Neutrophil (primary cell): ENCODE results near the gene AMBP.

Experiments
- H3K27ac ChIP-seq: fragments of 200-600 bp; sonication (generic); 2 replicates; pipeline ENCODE4 v1.5.1; 2016; ENCODE audit warnings: mild to moderate bottlenecking, moderate library complexity
- H3K27me3 ChIP-seq: fragments of 200-600 bp; sonication (generic); 2 replicates; pipeline ENCODE4 v1.6.0; 2016; ENCODE audit warnings: mild to moderate bottlenecking
- H3K36me3 ChIP-seq: fragments of 200-600 bp; sonication (generic); 2 replicates; pipeline ENCODE4 v1.5.1; 2017
- H3K4me1 ChIP-seq, 2 experiments: fragments of 200-600 bp in 1 of 2; sonication (generic) in 1 of 2; 1 replicate in 1 of 2; 2 replicates in 1 of 2; pipeline versions ENCODE4 v1.5.1 to v1.6.1; 2013 to 2016; ENCODE audit warnings: low read depth in 1 of 2, low read length in 1 of 2, mild to moderate bottlenecking in 1 of 2, moderate library complexity in 1 of 2; ENCODE audit not compliant: control insufficient read depth in 1 of 2, insufficient read depth in 1 of 2
- H3K4me3 ChIP-seq, 2 experiments: fragments of 200-600 bp in 1 of 2; sonication (generic) in 1 of 2; 1 replicate in 1 of 2; 2 replicates in 1 of 2; pipeline ENCODE4 v1.5.1; 2013 to 2016; ENCODE audit warnings: low read depth in 1 of 2, low read length in 1 of 2, mild to moderate bottlenecking in 1 of 2, moderate library complexity in 1 of 2
- H3K9me3 ChIP-seq: fragments of 200-600 bp; sonication (generic); 2 replicates; pipeline ENCODE4 v1.5.1; 2016
- TF ChIP-seq, protein P1 (sequence below): fragments of 200-600 bp; sonication (generic); IDR thresholded peaks from 2 replicates; pipeline ENCODE4 v1.5.1; 2016; ENCODE audit warnings: antibody characterized with exemption

Gene AMBP

DNA sequence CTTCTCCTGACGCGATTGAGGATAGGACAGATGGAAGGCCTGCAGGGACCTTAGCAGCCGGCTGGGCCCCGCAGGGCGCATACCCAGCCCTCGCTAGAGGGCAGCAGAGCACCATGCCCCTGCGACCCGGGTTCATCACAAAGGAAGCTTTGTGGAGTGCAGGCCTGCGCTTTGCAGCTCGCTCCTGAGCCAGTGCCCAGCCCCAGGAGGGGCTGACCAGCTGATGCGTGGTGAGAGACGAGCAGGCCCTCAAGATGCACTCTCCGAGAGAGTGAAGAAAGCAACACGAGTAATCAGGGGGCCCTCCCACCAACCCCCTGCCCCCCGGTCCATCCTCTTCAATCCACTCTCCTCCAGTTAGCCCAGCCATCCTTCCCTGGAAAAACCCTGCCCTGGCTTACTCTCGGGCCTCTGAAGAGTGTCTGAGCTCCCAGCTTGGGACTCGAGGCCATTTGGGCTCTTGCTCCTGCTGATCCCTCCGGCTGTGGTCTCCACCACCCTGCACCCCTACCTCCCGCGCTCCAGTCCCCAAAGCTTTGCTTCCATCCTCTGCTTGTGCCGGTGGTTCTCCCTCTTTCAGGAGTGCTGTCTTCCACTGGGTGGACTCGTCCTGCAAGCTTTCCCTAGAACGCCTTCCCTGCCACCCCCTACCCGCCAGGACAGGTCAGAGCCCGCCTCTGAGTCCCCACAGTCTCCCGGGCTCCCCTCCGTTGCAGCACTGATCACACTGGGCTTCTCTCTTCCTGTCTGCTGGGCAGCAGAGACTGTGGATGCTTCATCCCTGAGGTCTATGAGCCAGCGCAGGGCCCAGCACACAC, 30.1 kb upstream of the AMBP start:
- TF ChIP-seq, protein P1, sequence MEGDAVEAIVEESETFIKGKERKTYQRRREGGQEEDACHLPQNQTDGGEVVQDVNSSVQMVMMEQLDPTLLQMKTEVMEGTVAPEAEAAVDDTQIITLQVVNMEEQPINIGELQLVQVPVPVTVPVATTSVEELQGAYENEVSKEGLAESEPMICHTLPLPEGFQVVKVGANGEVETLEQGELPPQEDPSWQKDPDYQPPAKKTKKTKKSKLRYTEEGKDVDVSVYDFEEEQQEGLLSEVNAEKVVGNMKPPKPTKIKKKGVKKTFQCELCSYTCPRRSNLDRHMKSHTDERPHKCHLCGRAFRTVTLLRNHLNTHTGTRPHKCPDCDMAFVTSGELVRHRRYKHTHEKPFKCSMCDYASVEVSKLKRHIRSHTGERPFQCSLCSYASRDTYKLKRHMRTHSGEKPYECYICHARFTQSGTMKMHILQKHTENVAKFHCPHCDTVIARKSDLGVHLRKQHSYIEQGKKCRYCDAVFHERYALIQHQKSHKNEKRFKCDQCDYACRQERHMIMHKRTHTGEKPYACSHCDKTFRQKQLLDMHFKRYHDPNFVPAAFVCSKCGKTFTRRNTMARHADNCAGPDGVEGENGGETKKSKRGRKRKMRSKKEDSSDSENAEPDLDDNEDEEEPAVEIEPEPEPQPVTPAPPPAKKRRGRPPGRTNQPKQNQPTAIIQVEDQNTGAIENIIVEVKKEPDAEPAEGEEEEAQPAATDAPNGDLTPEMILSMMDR, result no peak
- Histone ChIP-seq H3K27me3 (peaks cover 50% of the 10 kb centered on the region), H3K9me3 (no peaks in the 10 kb centered on the region), H3K27ac (no peak overlapping the region), H3K36me3 (no peaks in the 10 kb centered on the region), H3K4me3 (no peak overlapping the region), H3K4me1 (no peaks in the 10 kb centered on the region)

DNA sequence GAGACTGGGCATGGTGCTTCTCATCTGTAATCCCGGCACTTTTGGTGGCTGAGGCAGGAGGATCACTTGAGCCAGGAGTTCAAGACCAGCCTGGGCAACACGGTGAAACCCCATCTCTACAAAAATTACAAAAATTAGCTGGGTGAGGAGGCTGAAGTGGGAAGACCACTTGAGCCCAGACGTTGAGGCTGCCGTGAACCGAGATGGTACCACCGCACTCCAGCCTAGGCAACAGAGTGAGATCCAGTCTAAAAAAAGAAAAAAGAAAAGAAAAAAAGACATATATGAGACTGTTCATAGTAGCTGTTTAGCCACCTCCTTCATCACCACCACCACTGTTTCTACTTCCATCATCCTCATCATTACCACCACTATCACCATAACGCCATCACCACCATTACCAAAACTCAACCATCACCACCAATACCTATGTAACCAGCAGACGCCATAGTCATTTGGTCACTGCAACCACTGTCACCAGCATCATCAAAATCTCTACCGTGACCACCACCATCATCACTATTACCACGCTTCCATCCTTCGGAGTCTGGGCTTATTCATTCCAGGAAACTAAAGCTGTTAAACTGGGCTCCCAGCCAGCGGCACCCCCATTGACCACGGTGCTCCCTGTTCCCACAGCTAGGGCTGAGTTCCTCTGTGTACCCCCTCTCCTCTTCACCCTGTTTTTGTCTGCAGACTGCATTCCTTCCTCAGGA, 29.3 kb upstream of the AMBP start:
- Histone ChIP-seq H3K27me3 (peaks cover 50% of the 10 kb centered on the region), H3K27ac (no peak overlapping the region), H3K36me3 (no peaks in the 10 kb centered on the region), H3K4me3 (no peak overlapping the region), H3K9me3 (no peaks in the 10 kb centered on the region), H3K4me1 (no peaks in the 10 kb centered on the region)
- TF ChIP-seq, protein P1, result no peak

DNA sequence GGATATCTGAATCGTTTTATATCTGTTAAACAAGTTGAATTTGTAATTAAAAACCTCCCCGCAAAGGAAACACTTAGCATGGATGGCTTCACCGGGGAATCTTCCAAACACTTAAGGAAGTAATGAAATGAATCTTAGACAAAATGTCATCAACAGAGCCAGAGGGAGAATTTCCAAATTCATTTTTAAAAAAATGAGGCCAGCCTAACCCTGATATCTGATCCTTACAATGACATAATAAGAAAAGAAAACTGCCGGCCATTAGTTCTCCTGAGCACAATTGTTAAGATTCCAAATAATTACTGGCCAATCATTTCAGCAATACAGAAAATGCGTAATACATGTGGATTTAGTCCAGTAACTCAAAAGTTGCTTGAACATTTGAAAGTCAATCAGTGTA, 27.1 kb upstream of the AMBP start:
- no peaks in the 10 kb centered on the region for H3K4me1 ChIP-seq
- H3K27ac ChIP-seq, result no peak overlapping the region
- TF ChIP-seq, protein P1, result no peak
- no peaks in the 10 kb centered on the region for H3K36me3 ChIP-seq
- no peak overlapping the region for H3K4me3 ChIP-seq
- H3K27me3 ChIP-seq, result peaks cover 68% of the 10 kb centered on the region
- H3K9me3 ChIP-seq, result no peaks in the 10 kb centered on the region

DNA sequence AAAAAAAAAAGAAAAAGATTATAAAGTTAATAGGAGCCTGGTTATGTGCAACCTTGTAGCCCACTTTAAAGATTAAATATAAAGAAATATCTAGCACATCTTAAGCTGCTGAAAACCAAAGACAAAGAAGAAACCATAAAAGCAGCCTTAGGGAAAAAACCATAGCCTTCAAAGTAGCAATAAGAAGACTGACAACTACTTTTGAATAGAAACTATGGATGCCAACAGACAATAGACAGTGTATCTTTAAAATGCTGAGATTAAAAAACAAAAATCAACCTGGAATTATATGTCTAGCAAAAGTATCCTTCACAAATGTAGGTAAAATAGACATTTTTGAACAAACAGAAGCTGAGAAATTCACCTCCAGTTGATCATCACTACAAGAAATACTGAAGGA, 24.4 kb upstream of the AMBP start:
- Histone ChIP-seq H3K4me3 (no peak overlapping the region), H3K27me3 (peaks cover 90% of the 10 kb centered on the region), H3K9me3 (no peaks in the 10 kb centered on the region), H3K4me1 (peaks cover 0 to 6% of the 10 kb centered on the region in 2 experiments), H3K27ac (no peak overlapping the region), H3K36me3 (no peaks in the 10 kb centered on the region)
- TF ChIP-seq, protein P1, result no peak

DNA sequence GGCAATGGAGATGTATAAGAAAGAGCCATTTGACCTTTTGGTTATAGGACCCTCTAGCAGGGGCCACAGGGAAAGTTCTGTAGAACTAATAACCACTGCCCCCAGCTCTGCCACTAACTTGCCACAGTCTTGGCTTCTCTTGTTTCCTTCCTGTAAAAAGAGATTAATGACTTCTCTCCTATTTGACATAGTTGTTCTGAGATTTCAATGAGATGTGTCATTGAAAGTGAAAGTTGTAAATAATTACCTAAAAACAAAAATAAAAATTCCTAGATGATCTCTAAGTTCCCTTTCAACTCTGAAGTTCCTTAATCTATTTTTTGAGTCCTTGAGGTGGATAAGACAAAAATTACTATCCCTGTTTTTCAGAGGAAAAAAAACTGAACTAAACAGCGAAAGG, 22.4 kb upstream of the AMBP start:
- Histone ChIP-seq H3K27ac (no peak overlapping the region), H3K36me3 (no peaks in the 10 kb centered on the region), H3K4me3 (no peak overlapping the region), H3K9me3 (no peaks in the 10 kb centered on the region), H3K27me3 (peaks cover 92% of the 10 kb centered on the region), H3K4me1 (peaks cover 0 to 6% of the 10 kb centered on the region in 2 experiments)
- TF ChIP-seq, protein P1, result no peak
